HL-60 (cell line): ENCODE data around the gene CYP4B1.

Experiments used
- DNase-seq, 2 experiments: peaks; one replicate each; pipeline ENCODE4 v3.0.0-alpha.2; 2010 to 2020; ENCODE audit warnings: low read depth in 1 of 2, low spot score in 1 of 2
- H3K27ac ChIP-seq: fragments of 250-450 bp; sonication (Bioruptor Pico); replicated peaks from 2 replicates; pipeline ENCODE4 v1.5.1; 2020; ENCODE audit warnings: mild to moderate bottlenecking, moderate library complexity
- H3K27me3 ChIP-seq: fragments of 250-450 bp; sonication (Bioruptor Pico); 2 replicates; pipeline ENCODE4 v1.5.1; 2021; ENCODE audit warnings: mild to moderate bottlenecking, moderate library complexity; ENCODE audit not compliant: insufficient read depth, poor library complexity, severe bottlenecking
- H3K4me3 ChIP-seq: replicated peaks from 2 replicates; pipeline ENCODE4 v1.5.1; 2011; ENCODE audit warnings: mild to moderate bottlenecking, control low read depth, low read length; ENCODE audit not compliant: insufficient read depth
- CTCF ChIP-seq: IDR thresholded peaks from one replicate; pipeline ENCODE4 v1.5.1; 2011; ENCODE audit warnings: low read length, control low read depth, inconsistent platforms; ENCODE audit not compliant: insufficient read depth
- GABPA ChIP-seq: IDR thresholded peaks from 2 replicates; pipeline ENCODE4 v1.6.1; 2012; ENCODE audit warnings: low read depth
- POLR2AphosphoS5 ChIP-seq: IDR thresholded peaks from 2 replicates; pipeline ENCODE4 v1.6.1; 2012; ENCODE audit warnings: low read depth
- REST ChIP-seq: IDR thresholded peaks from 2 replicates; pipeline ENCODE4 v1.6.1; 2012; ENCODE audit warnings: low read depth; ENCODE audit not compliant: insufficient replicate concordance
- SPI1 ChIP-seq: IDR thresholded peaks from 2 replicates; pipeline ENCODE4 v1.6.1; 2012; ENCODE audit warnings: low read depth, mild to moderate bottlenecking, borderline replicate concordance

Gene CYP4B1

GRCh38 chr1:46810596-46810995, 11.8 kb downstream of the CYP4B1 start:
- no peak overlapping the region for H3K4me3 ChIP-seq
- no peak for DNase-seq
- no peak overlapping the region for H3K27ac ChIP-seq
- TF ChIP-seq SPI1, result no peak
- no peak for TF ChIP-seq CTCF
- TF ChIP-seq POLR2AphosphoS5, result no peak
- TF ChIP-seq GABPA, result no peak
- TF ChIP-seq REST, result no peak
- no peaks in the 10 kb centered on the region for H3K27me3 ChIP-seq

- Histone ChIP-seq H3K4me3 (no peak overlapping the region), H3K27ac (no peak overlapping the region), H3K27me3 (no peaks in the 10 kb centered on the region)
- TF ChIP-seq REST, result no peak
- no peak for TF ChIP-seq GABPA
- TF ChIP-seq POLR2AphosphoS5, result no peak
- TF ChIP-seq CTCF, result no peak
- no peak for TF ChIP-seq SPI1
- DNase-seq, result no peak
Measured at GRCh38 chr1:46811053-46811452, 12.2 kb downstream of the CYP4B1 start.

GRCh38 chr1:46812065-46812963, 13.5 kb downstream of the CYP4B1 start:
- Histone ChIP-seq H3K27me3 (no peaks in the 10 kb centered on the region), H3K4me3 (no peak overlapping the region), H3K27ac (no peak overlapping the region)
- DNase-seq, result no peak
- TF ChIP-seq POLR2AphosphoS5 (no peak), REST (no peak), SPI1 (no peak), GABPA (no peak), CTCF (no peak)
